Endothelial cell of umbilical vein (primary cell): ENCODE results near the gene PTPMT1. TPM values are rescaled to one million over a fixed set of nuclear protein-coding genes. Genes with fewer than 3 reads are reported as not detected.

Experiments
- BruUV-seq: library from RNA; stranded (reverse); fragments of 400-500 nt; replicated peaks from 2 replicates; lab custom pipeline; 2021; lab: Mats Ljungman, UMichigan
- CTCF ChIA-PET: fragments of 300-600, 350-600 bp; sonication (Branson Sonifier 250); formaldehyde crosslinking; loops from one replicate; lab custom pipeline; 2021; ENCODE audit warnings: antibody characterized with exemption, inconsistent platforms; lab: Charles Lee
- POLR2A ChIA-PET: fragments of 300-600, 350-600 bp; sonication (Branson Sonifier 250); formaldehyde crosslinking; loops from one replicate; lab custom pipeline; 2021; ENCODE audit warnings: antibody characterized with exemption, inconsistent platforms; lab: Charles Lee
- DNase-seq: peaks from one replicate; pipeline ENCODE4 v3.0.0-alpha.2; 2011; ENCODE audit warnings: low read depth, low spot score
- FAIRE-seq: peaks from 2 replicates; lab custom pipeline; 2011; peaks lifted over from hg19 to GRCh38; lab: Jason Lieb, UNC
- H2AFZ ChIP-seq: 2 replicates; pipeline ENCODE4 v1.6.0; 2012; ENCODE audit warnings: low read depth, low read length, control low read depth, inconsistent platforms
- H3K27ac ChIP-seq: 2 replicates; pipeline ENCODE4 v1.5.1; 2011; ENCODE audit warnings: low read depth, mild to moderate bottlenecking, control low read depth, low read length, moderate library complexity; ENCODE audit not compliant: insufficient read depth
- H3K27me3 ChIP-seq, 2 experiments: 2 replicates each; pipeline versions ENCODE4 v1.6.0 to v1.6.1; 2011; ENCODE audit warnings: low read length in 2 of 2, mixed read lengths in 1 of 2; ENCODE audit not compliant: control insufficient read depth in 2 of 2, insufficient read depth in 2 of 2
- H3K36me3 ChIP-seq, 2 experiments: 2 replicates in 1 of 2; 3 replicates in 1 of 2; pipeline ENCODE4 v1.5.1; 2011; ENCODE audit warnings: low read length in 2 of 2, mild to moderate bottlenecking in 1 of 2, moderate library complexity in 1 of 2; ENCODE audit not compliant: control insufficient read depth in 2 of 2, insufficient read depth in 2 of 2; ENCODE audit errors: extremely low read depth in 1 of 2
- H3K4me1 ChIP-seq: 3 replicates; pipeline ENCODE4 v1.5.1; 2011; ENCODE audit warnings: mild to moderate bottlenecking, low read length; ENCODE audit not compliant: control insufficient read depth, insufficient read depth; ENCODE audit errors: extremely low read depth
- H3K4me2 ChIP-seq: 2 replicates; pipeline ENCODE4 v1.6.1; 2011; ENCODE audit warnings: low read length, control low read depth, mixed read lengths; ENCODE audit not compliant: insufficient read depth
- H3K4me3 ChIP-seq, 3 experiments: fragments of 200-600 bp in 1 of 3; sonication (generic), shearing (Covaris generic) in 1 of 3; replicated peaks in 1 of 3; 2 replicates each; pipeline ENCODE4 v1.5.1; 2011 to 2016; ENCODE audit warnings: control low read depth in 3 of 3, low read length in 3 of 3, mild to moderate bottlenecking in 2 of 3, inconsistent platforms in 1 of 3, low read depth in 1 of 3, moderate library complexity in 1 of 3; ENCODE audit not compliant: insufficient read depth in 1 of 3
- H3K79me2 ChIP-seq: 2 replicates; pipeline ENCODE4 v1.6.0; 2012; ENCODE audit warnings: low read length, inconsistent platforms; ENCODE audit not compliant: control insufficient read depth, insufficient read depth
- H3K9ac ChIP-seq: replicated peaks from 2 replicates; pipeline ENCODE3; 2011; ENCODE audit warnings: low read length, control low read depth; ENCODE audit not compliant: insufficient read depth; ENCODE audit errors: extremely low read depth
- H3K9me1 ChIP-seq: replicated peaks from 3 replicates; pipeline ENCODE4 v1.6.0; 2011; ENCODE audit warnings: mild to moderate bottlenecking, low read length; ENCODE audit not compliant: control insufficient read depth, insufficient read depth; ENCODE audit errors: extremely low read depth
- H3K9me3 ChIP-seq: replicated peaks from 2 replicates; pipeline ENCODE4 v1.5.1; 2012; ENCODE audit warnings: low read length, inconsistent platforms; ENCODE audit not compliant: control insufficient read depth, insufficient read depth
- H4K20me1 ChIP-seq: replicated peaks from 2 replicates; pipeline ENCODE3; 2011; ENCODE audit warnings: mild to moderate bottlenecking, low read length; ENCODE audit not compliant: control insufficient read depth, insufficient read depth; ENCODE audit errors: extremely low read depth
- EZH2 ChIP-seq: IDR thresholded peaks from 2 replicates; pipeline ENCODE4 v1.6.1; 2012; ENCODE audit warnings: borderline replicate concordance, low read depth, mild to moderate bottlenecking, moderate library complexity, low read length, inconsistent platforms; ENCODE audit not compliant: severe bottlenecking
- FOS ChIP-seq: IDR thresholded peaks from 2 replicates; pipeline ENCODE4 v1.6.1; 2011; ENCODE audit warnings: mild to moderate bottlenecking, low read length, moderate library complexity, borderline replicate concordance; ENCODE audit not compliant: insufficient read depth
- GATA2 ChIP-seq: IDR thresholded peaks from 2 replicates; pipeline ENCODE4 v1.7.0; 2011; ENCODE audit warnings: low read depth, mild to moderate bottlenecking, moderate library complexity, mixed read lengths, low read length; ENCODE audit not compliant: insufficient read length, insufficient read depth
- JUN ChIP-seq: IDR thresholded peaks from 2 replicates; pipeline ENCODE4 v1.6.1; 2011; ENCODE audit warnings: borderline replicate concordance, low read depth; ENCODE audit not compliant: insufficient read length, insufficient read depth
- MYC ChIP-seq: IDR thresholded peaks from one replicate; pipeline ENCODE4 v1.6.1; 2011; ENCODE audit warnings: mild to moderate bottlenecking, low read depth, low read length
- POLR2A ChIP-seq: IDR thresholded peaks from 2 replicates; pipeline ENCODE4 v1.6.1; 2012; ENCODE audit warnings: low read depth, mild to moderate bottlenecking, control low read depth, low read length
- POLR2AphosphoS5 ChIP-seq: IDR thresholded peaks from 2 replicates; pipeline ENCODE4 v1.6.1; 2012; ENCODE audit warnings: low read depth, mild to moderate bottlenecking, control low read depth, low read length, moderate library complexity; ENCODE audit not compliant: insufficient read depth
- dilution Hi-C: fragments of 300-500 bp; cut with MboI; formaldehyde crosslinking; loops from one replicate; pipeline ENCODE4 v1.15.0; 2019; ENCODE audit warnings: low sequenced_read_pairs; ENCODE audit not compliant: extremely low pct_ligation_motif_present
- intact Hi-C: fragments of 100-400 bp; cut with micrococcal nuclease; formaldehyde crosslinking; loops from one replicate; pipeline ENCODE4 v1.10.0; 2022
- polyA plus RNA-seq, 4 experiments: library from polyadenylated mRNA; depleted of rRNA in 3 of 4; stranded (reverse) in 3 of 4; unstranded in 1 of 4; fragments of >200 nt; gene quantifications; 2 replicates each; pipeline versions ENCODE4 v1.2.1 to v1.2.3, GENCODE V29; 2011 to 2012; ENCODE audit warnings: missing spikeins in 1 of 4
- total RNA-seq: library from RNA; stranded (reverse); gene quantifications from 2 replicates; pipeline ENCODE4 v1.2.3, GENCODE V29; 2021
- TF ChIP-seq, protein P1 (sequence below), 2 donors: IDR thresholded peaks; 1 replicate in 1 of 2; 2 replicates in 1 of 2; pipeline ENCODE4 v1.5.1; 2011; ENCODE audit warnings: low read length in 2 of 2, mild to moderate bottlenecking in 2 of 2, moderate library complexity in 2 of 2, control low read depth in 1 of 2, inconsistent platforms in 1 of 2, low read depth in 1 of 2; ENCODE audit not compliant: insufficient read depth in 1 of 2; ENCODE audit errors: extremely low read depth in 1 of 2
- TF ChIP-seq, protein P2 (sequence below): IDR thresholded peaks from 2 replicates; pipeline ENCODE4 v1.6.1; 2011; ENCODE audit not compliant: insufficient read depth, insufficient read length

Gene PTPMT1
- total and polyA plus RNA-seq, 2 donors (not counting 3 experiments of a cell fraction or from before 2014, with no cell fraction given) = 44.6 to 83.1 TPM

GRCh38 chr11:47595967-47596366 lies 30.6 kb downstream of the PTPMT1 start:
- dilution Hi-C loops (no loop called here), intact Hi-C loops (no loop called here)
- H3K9ac ChIP-seq = no peak overlapping the region
- H3K9me3 ChIP-seq = no peaks in the 10 kb centered on the region
- no peaks in the 10 kb centered on the region for H3K9me1 ChIP-seq
- ChIA-PET CTCF (interaction anchor here (1.0 to 1.4 kb wide), 2 partner anchors 16 to 22 kb away, joined by 3 read pairs; no protein-coding TSS in a partner anchor), POLR2A (interaction anchor here (0.5 to 0.7 kb wide), 3 partner anchors 24 to 371 kb away, joined by 3 to 7 read pairs (median 4); no protein-coding TSS in a partner anchor)
- FAIRE-seq (no peak), DNase-seq (no peak)
- H4K20me1 ChIP-seq = no peaks in the 10 kb centered on the region
- H2AFZ ChIP-seq = no peak overlapping the region
- peaks cover 34 to 40% of the 10 kb centered on the region in 2 experiments for H3K27me3 ChIP-seq
- no peak overlapping the region for H3K27ac ChIP-seq
- no peak overlapping the region for H3K4me2 ChIP-seq
- no peaks in the 10 kb centered on the region for H3K79me2 ChIP-seq
- no peaks in the 10 kb centered on the region for H3K36me3 ChIP-seq
- TF ChIP-seq POLR2AphosphoS5 = no peak
- no peak for TF ChIP-seq JUN
- no peak for TF ChIP-seq MYC
- TF ChIP-seq, protein P1, sequence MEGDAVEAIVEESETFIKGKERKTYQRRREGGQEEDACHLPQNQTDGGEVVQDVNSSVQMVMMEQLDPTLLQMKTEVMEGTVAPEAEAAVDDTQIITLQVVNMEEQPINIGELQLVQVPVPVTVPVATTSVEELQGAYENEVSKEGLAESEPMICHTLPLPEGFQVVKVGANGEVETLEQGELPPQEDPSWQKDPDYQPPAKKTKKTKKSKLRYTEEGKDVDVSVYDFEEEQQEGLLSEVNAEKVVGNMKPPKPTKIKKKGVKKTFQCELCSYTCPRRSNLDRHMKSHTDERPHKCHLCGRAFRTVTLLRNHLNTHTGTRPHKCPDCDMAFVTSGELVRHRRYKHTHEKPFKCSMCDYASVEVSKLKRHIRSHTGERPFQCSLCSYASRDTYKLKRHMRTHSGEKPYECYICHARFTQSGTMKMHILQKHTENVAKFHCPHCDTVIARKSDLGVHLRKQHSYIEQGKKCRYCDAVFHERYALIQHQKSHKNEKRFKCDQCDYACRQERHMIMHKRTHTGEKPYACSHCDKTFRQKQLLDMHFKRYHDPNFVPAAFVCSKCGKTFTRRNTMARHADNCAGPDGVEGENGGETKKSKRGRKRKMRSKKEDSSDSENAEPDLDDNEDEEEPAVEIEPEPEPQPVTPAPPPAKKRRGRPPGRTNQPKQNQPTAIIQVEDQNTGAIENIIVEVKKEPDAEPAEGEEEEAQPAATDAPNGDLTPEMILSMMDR (IDR thresholded peaks at IDR 0.05; ENCODE audit: extremely low read depth in 1 of 2, insufficient read depth in 1 of 2, low read depth in 1 of 2, low read length in 2 of 2) = no peak
- TF ChIP-seq EZH2 = no peak
- TF ChIP-seq, protein P2, sequence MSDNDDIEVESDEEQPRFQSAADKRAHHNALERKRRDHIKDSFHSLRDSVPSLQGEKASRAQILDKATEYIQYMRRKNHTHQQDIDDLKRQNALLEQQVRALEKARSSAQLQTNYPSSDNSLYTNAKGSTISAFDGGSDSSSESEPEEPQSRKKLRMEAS = no peak
- no peak for TF ChIP-seq FOS
- no peak for TF ChIP-seq POLR2A
- TF ChIP-seq GATA2 = no peak
- BruUV-seq = no TSS peak
- H3K4me3 ChIP-seq = no peak overlapping the region
- H3K4me1 ChIP-seq = peaks cover 10% of the 10 kb centered on the region
